Coronary artery (tissue), 2 donors: ENCODE results near the gene MICU1.

Experiments used
- DNase-seq: peaks from one replicate; pipeline ENCODE4 v3.0.0-alpha.2; 2017; ENCODE audit warnings: low spot score
- H3K27ac ChIP-seq, 2 donors: fragments of 200-600 bp; sonication (generic); one replicate each; pipeline ENCODE4 v1.5.1; 2016 to 2019
- H3K4me3 ChIP-seq: fragments of 200-600 bp; sonication (generic); 2 replicates; pipeline ENCODE4 v1.5.1; 2016; ENCODE audit warnings: mild to moderate bottlenecking, moderate library complexity
- CTCF ChIP-seq: fragments of 200-600 bp; sonication (generic); IDR thresholded peaks from one replicate; pipeline ENCODE4 v1.5.1; 2019; ENCODE audit warnings: antibody characterized with exemption

The MICU1 gene

GRCh38 chr10:72379776-72380175 lies 246.1 kb downstream of the MICU1 start:
- Histone ChIP-seq H3K4me3 (no peak overlapping the region), H3K27ac (no peak overlapping the region)
- DNase-seq, result no peak
- TF ChIP-seq CTCF, result no peak

GRCh38 chr10:72379062-72379461 lies 246.8 kb downstream of the MICU1 start:
- no peak for TF ChIP-seq CTCF
- no peak for DNase-seq
- Histone ChIP-seq H3K27ac (no peak overlapping the region), H3K4me3 (no peak overlapping the region)

- no peak for DNase-seq
- no peak for TF ChIP-seq CTCF
These were observed 250.3 kb downstream of the MICU1 start for GRCh38 chr10:72375585-72375984.

GRCh38 chr10:72375173-72375572 lies 250.7 kb downstream of the MICU1 start:
- no peak for DNase-seq
- Histone ChIP-seq H3K27ac (no peak overlapping the region), H3K4me3 (no peak overlapping the region)
- TF ChIP-seq CTCF, result no peak

More at GRCh38 chr10:72375585-72375984, 250.3 kb downstream of the MICU1 start:
- no peak overlapping the region for H3K4me3 ChIP-seq
- H3K27ac ChIP-seq, result no peak overlapping the region

GRCh38 chr10:72370201-72370722 lies 255.6 kb downstream of the MICU1 start:
- Histone ChIP-seq H3K4me3 (no peak overlapping the region), H3K27ac (no peak overlapping the region)
- no peak for DNase-seq
- TF ChIP-seq CTCF, result no peak

GRCh38 chr10:72367301-72367960 lies 258.4 kb downstream of the MICU1 start:
- no peak for DNase-seq
- H3K27ac ChIP-seq, result no peak overlapping the region

More at GRCh38 chr10:72367301-72367960, 258.4 kb downstream of the MICU1 start:
- H3K4me3 ChIP-seq, result no peak overlapping the region
- TF ChIP-seq CTCF, result no peak
